ENCODE data around the gene FIZ1. TPM values are rescaled to one million over a fixed set of nuclear protein-coding genes. Genes with fewer than 3 reads are reported as not detected.

FIZ1 gene
- total RNA-seq, 1 experiment from 2014 or later: 21.5 TPM

GRCh38 chr19:55646889-55647731, 47.8 kb upstream of the FIZ1 start:
- H3K4me1 Mint-ChIP-seq: peaks cover 19 to 34% of the 10 kb centered on the region in 2 experiments
- H3K23me2 ChIP-seq (ENCODE audit: insufficient read length, low read depth, low read length, poor library complexity, severe bottlenecking): peaks cover 31% of the 10 kb centered on the region
- peaks cover 7% of the 10 kb centered on the region; the same call in 1 of the 2 replicates for H3K79me2 ChIP-seq (ENCODE audit: insufficient read depth, low read length)
- no peak for TF ChIP-seq CTCF (conservative IDR thresholded peaks at IDR 0.05)
- no peak overlapping the region for H3K4ac ChIP-seq (ENCODE audit: low read depth, low read length)
- H3K56ac ChIP-seq (ENCODE audit: insufficient read length, low read depth, low read length): no peak overlapping the region
- H2AFZ ChIP-seq (ENCODE audit: low read length): no peak overlapping the region
- peaks cover 21 to 53% (median 43%) of the 10 kb centered on the region in 3 experiments for H3K36me3 Mint-ChIP-seq (ENCODE audit: insufficient read depth in 1 of 3, low read depth in 3 of 3)
- no peak overlapping the region for H4K8ac ChIP-seq (replicated peaks; ENCODE audit: insufficient read length, low read depth, low read length)
- peaks cover 3% of the 10 kb centered on the region for H3K79me1 ChIP-seq (ENCODE audit: insufficient read depth, low read depth, low read length, poor library complexity, severe bottlenecking)
- DNase-seq: no peak
- no peaks in the 10 kb centered on the region for H3K9me3 ChIP-seq (ENCODE audit: control insufficient read depth, low read depth, low read length)
- no peak overlapping the region for H3K14ac ChIP-seq (ENCODE audit: insufficient read depth, low read length)
- peaks cover 1% of the 10 kb centered on the region for H4K20me1 ChIP-seq (ENCODE audit: control insufficient read depth, insufficient read depth, insufficient read length)
- peak overlapping the region; percentile 43 for H3K9ac ChIP-seq (ENCODE audit: extremely low read depth, insufficient read length, low read length)
- no peak overlapping the region for H4K5ac ChIP-seq (ENCODE audit: insufficient read length, low read depth, low read length)
- H2BK12ac ChIP-seq (ENCODE audit: insufficient read length, low read depth, low read length): no peak overlapping the region
- no peak overlapping the region for H2BK120ac ChIP-seq (ENCODE audit: low read depth, low read length, poor library complexity, severe bottlenecking)
- H3K9me3 Mint-ChIP-seq: peaks cover 0 to 4% of the 10 kb centered on the region in 2 experiments; a peak in 3 of 5 replicates
- peak overlapping the region; percentile 91 for H3K4me2 ChIP-seq (ENCODE audit: insufficient read depth, insufficient read length, low read length)
- H3K27me3 Mint-ChIP-seq (ENCODE audit: low read depth): peaks cover 1% of the 10 kb centered on the region; the same call in 1 of the 2 replicates
- peak overlapping the region; percentile 85 to 97 (median 90); a peak in 6 of 7 replicates for H3K27ac Mint-ChIP-seq
- no peak overlapping the region for H2BK5ac ChIP-seq (ENCODE audit: insufficient read length, low read length)
- no CpG with 5 or more reads among the region's 14 CpGs for WGBS (ENCODE audit: extremely low coverage, insufficient read length, low lambda C conversion rate)
- H3K4me3 Mint-ChIP-seq: peak overlapping the region; percentile 76 to 89
- no peaks in the 10 kb centered on the region for H3K4me1 ChIP-seq (ENCODE audit: insufficient read depth, low read length)
- H2AK5ac ChIP-seq (ENCODE audit: insufficient read length, low read length): no peak overlapping the region
- H3K27me3 ChIP-seq (ENCODE audit: insufficient read depth, low read length): no peaks in the 10 kb centered on the region
- H2BK15ac ChIP-seq (ENCODE audit: low read depth, low read length): no peak overlapping the region; the same call in 1 of the 2 replicates
- no peak overlapping the region for H4K91ac ChIP-seq (ENCODE audit: insufficient read length, low read depth, low read length)
- H2BK20ac ChIP-seq (ENCODE audit: low read depth, low read length, poor library complexity, severe bottlenecking): no peak overlapping the region
- no peak overlapping the region for H3K18ac ChIP-seq (ENCODE audit: insufficient read length, low read depth, low read length)
- H3T11ph ChIP-seq (ENCODE audit: low read length): no peak overlapping the region
- H3K27ac ChIP-seq (ENCODE audit: insufficient read length, low read depth, low read length): no peak overlapping the region
- no peak overlapping the region for H3K23ac ChIP-seq (ENCODE audit: insufficient read length, low read depth, low read length)
